OCI-LY1 (cell line): ENCODE data around the gene ZNF362.

Experiments used
- H2AFZ ChIP-seq: fragments of 200-600 bp; sonication (generic), shearing (Covaris generic); 2 replicates; pipeline ENCODE4 v1.6.0; 2014; ENCODE audit warnings: antibody characterized with exemption, mild to moderate bottlenecking, low read length
- H3F3A ChIP-seq: fragments of 200-600 bp; sonication (generic), shearing (Covaris generic); 2 replicates; pipeline ENCODE4 v1.6.0; 2014; ENCODE audit warnings: mild to moderate bottlenecking, antibody characterized with exemption, low read length, moderate library complexity; ENCODE audit not compliant: insufficient read depth
- H3K27ac ChIP-seq: fragments of 200-600 bp; sonication (generic); 2 replicates; pipeline ENCODE4 v1.5.1; 2014; ENCODE audit warnings: low read length, mixed run types, mild to moderate bottlenecking, low read depth; ENCODE audit not compliant: poor library complexity, severe bottlenecking
- H3K27me3 ChIP-seq: fragments of 200-600 bp; sonication (generic); 2 replicates; pipeline ENCODE4 v1.6.0; 2014; ENCODE audit warnings: antibody characterized with exemption, mild to moderate bottlenecking, low read length, moderate library complexity; ENCODE audit not compliant: insufficient read depth
- H3K36me3 ChIP-seq: fragments of 200-600 bp; sonication (generic); 2 replicates; pipeline ENCODE4 v1.6.1; 2014; ENCODE audit warnings: mild to moderate bottlenecking, antibody characterized with exemption, low read length, moderate library complexity, mixed read lengths; ENCODE audit not compliant: insufficient read depth
- H3K4me1 ChIP-seq: fragments of 200-600 bp; sonication (generic); 2 replicates; pipeline ENCODE4 v1.5.1; 2014; ENCODE audit warnings: mild to moderate bottlenecking, low read length, moderate library complexity; ENCODE audit not compliant: insufficient read depth, severe bottlenecking
- H3K4me2 ChIP-seq: fragments of 200-600 bp; sonication (generic), shearing (Covaris generic); 2 replicates; pipeline ENCODE4 v1.6.1; 2014; ENCODE audit warnings: low read length
- H3K4me3 ChIP-seq: fragments of 200-600 bp; sonication (generic); 2 replicates; pipeline ENCODE4 v1.5.1; 2014; ENCODE audit warnings: low read length, low read depth, mild to moderate bottlenecking, mixed read lengths; ENCODE audit not compliant: poor library complexity, severe bottlenecking
- H3K79me2 ChIP-seq: fragments of 200-600 bp; shearing (Covaris generic); 2 replicates; pipeline ENCODE4 v1.6.1; 2016; ENCODE audit warnings: mixed run types, low read length, mixed read lengths; ENCODE audit not compliant: insufficient read depth
- H3K9ac ChIP-seq: fragments of 200-600 bp; sonication (generic), shearing (Covaris generic); 2 replicates; pipeline ENCODE4 v1.6.1; 2014; ENCODE audit warnings: mild to moderate bottlenecking, low read length, mixed read lengths
- H3K9me2 ChIP-seq: fragments of 200-600 bp; sonication (generic), shearing (Covaris generic); 2 replicates; pipeline ENCODE4 v1.6.1; 2014; ENCODE audit warnings: low read depth, mild to moderate bottlenecking, low read length, mixed read lengths
- H3K9me3 ChIP-seq: fragments of 200-600 bp; shearing (Covaris generic); 2 replicates; pipeline ENCODE4 v1.6.1; 2014; ENCODE audit warnings: low read length, mixed read lengths
- H4K20me1 ChIP-seq: fragments of 200-600 bp; sonication (generic), shearing (Covaris generic); 2 replicates; pipeline ENCODE4 v1.6.0; 2016; ENCODE audit warnings: mild to moderate bottlenecking, low read length; ENCODE audit not compliant: insufficient read depth
- EZH2 ChIP-seq: fragments of 200-600 bp; sonication (generic), shearing (Covaris generic); IDR thresholded peaks from 2 replicates; pipeline ENCODE4 v1.8.0; 2017; ENCODE audit warnings: borderline replicate concordance, mixed run types, mild to moderate bottlenecking, antibody characterized with exemption, low read length, moderate library complexity, mixed read lengths
- TF ChIP-seq, protein P1 (sequence below): fragments of 200-600 bp; sonication (generic), shearing (Covaris generic); IDR thresholded peaks from 2 replicates; pipeline ENCODE4 v1.5.1; 2017; ENCODE audit warnings: mild to moderate bottlenecking, antibody characterized with exemption, low read length, moderate library complexity, mixed read lengths

Gene ZNF362

DNA sequence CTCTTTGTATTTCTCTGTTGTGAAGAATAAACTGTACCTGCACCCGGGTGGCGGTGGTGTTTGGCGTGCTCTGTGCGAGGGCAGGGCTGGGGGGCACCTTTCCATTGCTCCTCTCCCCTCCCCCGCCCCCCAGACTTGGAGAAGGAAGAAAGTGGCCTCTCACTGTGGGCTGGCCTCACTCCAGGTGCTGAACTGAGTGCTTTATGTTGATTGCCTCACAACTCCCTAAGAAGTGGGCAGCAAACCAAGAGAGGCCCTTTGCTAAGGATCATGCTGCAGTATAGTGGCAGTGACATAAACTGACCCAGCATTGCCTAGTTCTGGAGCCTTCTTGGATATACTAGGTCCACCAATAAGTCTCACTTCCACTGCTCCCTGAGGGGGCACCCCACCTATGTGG lies 44.4 kb downstream of the ZNF362 start:
- Histone ChIP-seq H2AFZ (no peak overlapping the region), H4K20me1 (no peaks in the 10 kb centered on the region), H3K27me3 (no peaks in the 10 kb centered on the region), H3K36me3 (no peaks in the 10 kb centered on the region), H3K4me1 (no peaks in the 10 kb centered on the region), H3K27ac (no peak overlapping the region), H3K9me2 (no peaks in the 10 kb centered on the region), H3K4me2 (no peak overlapping the region), H3F3A (no peaks in the 10 kb centered on the region), H3K9me3 (no peaks in the 10 kb centered on the region), H3K9ac (no peak overlapping the region), H3K4me3 (no peak overlapping the region), H3K79me2 (no peaks in the 10 kb centered on the region)
- TF ChIP-seq EZH2: no peak

DNA sequence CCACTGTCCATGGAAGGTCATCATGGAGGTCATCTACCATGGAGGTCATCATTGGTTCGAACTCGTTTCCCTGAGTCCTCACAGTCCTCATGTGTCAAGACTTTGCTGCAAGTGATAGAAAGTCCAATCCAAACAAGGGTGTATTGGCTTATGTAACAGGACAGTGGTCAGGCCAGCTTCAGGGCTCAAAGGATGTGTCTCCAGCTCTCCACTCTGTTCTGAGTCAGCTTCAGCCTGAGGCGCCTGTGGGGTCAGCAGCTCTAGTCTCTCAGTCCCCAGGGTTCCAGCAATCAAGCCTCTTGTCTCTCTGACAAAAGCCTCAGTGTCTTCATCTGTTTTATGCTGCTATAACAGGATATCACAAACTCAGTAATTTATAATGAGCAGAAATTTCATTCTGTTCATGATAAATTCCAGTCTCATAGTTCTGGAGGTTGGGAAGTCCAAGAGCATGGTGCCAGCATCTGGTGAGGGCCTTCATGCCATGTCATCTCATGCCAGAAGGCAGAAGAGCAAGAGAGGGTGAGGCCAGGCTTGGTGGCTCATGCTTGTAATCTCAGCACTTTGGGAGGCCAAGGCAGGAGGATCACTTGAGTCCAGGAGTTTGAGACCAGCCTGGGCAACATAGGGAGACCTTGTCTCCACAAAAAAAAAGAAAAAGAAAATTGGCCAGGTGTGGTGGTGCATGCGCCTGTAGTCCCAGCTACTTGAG lies 45.1 kb downstream of the ZNF362 start:
- H2AFZ ChIP-seq: no peak overlapping the region
- no peaks in the 10 kb centered on the region for H3K9me2 ChIP-seq
- H3K4me2 ChIP-seq: no peak overlapping the region
- H3K79me2 ChIP-seq: no peaks in the 10 kb centered on the region
- H3K9me3 ChIP-seq: no peaks in the 10 kb centered on the region
- H3K27ac ChIP-seq: no peak overlapping the region
- no peaks in the 10 kb centered on the region for H3F3A ChIP-seq
- no peak overlapping the region for H3K4me3 ChIP-seq
- no peaks in the 10 kb centered on the region for H4K20me1 ChIP-seq
- TF ChIP-seq EZH2: no peak
- TF ChIP-seq, protein P1, sequence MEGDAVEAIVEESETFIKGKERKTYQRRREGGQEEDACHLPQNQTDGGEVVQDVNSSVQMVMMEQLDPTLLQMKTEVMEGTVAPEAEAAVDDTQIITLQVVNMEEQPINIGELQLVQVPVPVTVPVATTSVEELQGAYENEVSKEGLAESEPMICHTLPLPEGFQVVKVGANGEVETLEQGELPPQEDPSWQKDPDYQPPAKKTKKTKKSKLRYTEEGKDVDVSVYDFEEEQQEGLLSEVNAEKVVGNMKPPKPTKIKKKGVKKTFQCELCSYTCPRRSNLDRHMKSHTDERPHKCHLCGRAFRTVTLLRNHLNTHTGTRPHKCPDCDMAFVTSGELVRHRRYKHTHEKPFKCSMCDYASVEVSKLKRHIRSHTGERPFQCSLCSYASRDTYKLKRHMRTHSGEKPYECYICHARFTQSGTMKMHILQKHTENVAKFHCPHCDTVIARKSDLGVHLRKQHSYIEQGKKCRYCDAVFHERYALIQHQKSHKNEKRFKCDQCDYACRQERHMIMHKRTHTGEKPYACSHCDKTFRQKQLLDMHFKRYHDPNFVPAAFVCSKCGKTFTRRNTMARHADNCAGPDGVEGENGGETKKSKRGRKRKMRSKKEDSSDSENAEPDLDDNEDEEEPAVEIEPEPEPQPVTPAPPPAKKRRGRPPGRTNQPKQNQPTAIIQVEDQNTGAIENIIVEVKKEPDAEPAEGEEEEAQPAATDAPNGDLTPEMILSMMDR: no peak
- H3K36me3 ChIP-seq: no peaks in the 10 kb centered on the region
- H3K27me3 ChIP-seq: no peaks in the 10 kb centered on the region
- H3K9ac ChIP-seq: no peak overlapping the region
- no peaks in the 10 kb centered on the region for H3K4me1 ChIP-seq

DNA sequence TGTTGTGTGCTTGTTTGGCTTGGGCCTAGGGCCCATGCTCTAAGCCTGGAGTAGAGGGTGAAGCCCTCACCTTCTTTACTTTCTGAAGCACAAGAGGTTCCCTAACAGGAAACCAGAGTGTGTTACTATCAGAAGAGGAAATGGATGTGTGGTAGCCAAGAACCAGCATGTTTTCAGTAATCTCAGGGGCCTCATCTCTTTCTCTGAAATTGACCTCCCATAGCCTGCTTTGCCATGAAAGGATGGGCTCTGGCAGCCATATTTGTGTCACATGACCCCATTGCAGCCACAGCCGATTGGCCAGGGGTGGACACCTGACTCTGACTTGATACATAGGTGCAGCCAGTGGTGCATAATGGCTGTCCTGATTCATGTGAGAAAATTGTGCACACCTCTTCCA lies 46.0 kb downstream of the ZNF362 start:
- no peak overlapping the region for H3K9ac ChIP-seq
- H3K27ac ChIP-seq: no peak overlapping the region
- H3K4me3 ChIP-seq: no peak overlapping the region
- H3K36me3 ChIP-seq: no peaks in the 10 kb centered on the region
- no peaks in the 10 kb centered on the region for H3K9me2 ChIP-seq
- H3K4me1 ChIP-seq: no peaks in the 10 kb centered on the region
- no peaks in the 10 kb centered on the region for H3F3A ChIP-seq
- H3K79me2 ChIP-seq: no peaks in the 10 kb centered on the region
- no peaks in the 10 kb centered on the region for H4K20me1 ChIP-seq
- H3K4me2 ChIP-seq: no peak overlapping the region
- no peak overlapping the region for H2AFZ ChIP-seq
- H3K9me3 ChIP-seq: no peaks in the 10 kb centered on the region
- H3K27me3 ChIP-seq: no peaks in the 10 kb centered on the region
- TF ChIP-seq EZH2: no peak
- TF ChIP-seq, protein P1: no peak

DNA sequence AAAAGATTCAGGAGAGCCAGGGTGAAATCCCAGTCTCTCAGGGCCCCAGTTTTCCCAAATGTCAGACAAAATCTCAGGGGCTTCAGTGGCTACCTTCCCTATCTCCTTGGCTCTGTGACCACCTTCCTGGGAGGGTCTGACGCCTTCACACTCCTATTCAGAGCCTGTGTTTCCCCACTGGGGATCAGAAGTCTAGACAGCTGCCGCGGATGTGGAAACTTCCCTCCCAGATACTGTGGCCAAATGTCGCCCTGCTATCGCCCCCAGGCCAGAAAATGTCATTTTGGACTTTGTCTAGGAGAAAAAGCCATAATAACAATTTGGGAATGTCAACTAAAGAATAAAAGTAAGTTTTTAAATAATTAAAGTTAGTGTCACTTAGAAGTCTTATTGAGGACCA lies 48.7 kb downstream of the ZNF362 start:
- Histone ChIP-seq H3F3A (no peaks in the 10 kb centered on the region), H4K20me1 (no peaks in the 10 kb centered on the region), H3K4me1 (no peaks in the 10 kb centered on the region), H3K36me3 (no peaks in the 10 kb centered on the region), H3K9ac (no peak overlapping the region), H2AFZ (no peak overlapping the region), H3K9me2 (no peaks in the 10 kb centered on the region), H3K79me2 (no peaks in the 10 kb centered on the region), H3K4me2 (no peak overlapping the region), H3K9me3 (no peaks in the 10 kb centered on the region), H3K27me3 (no peaks in the 10 kb centered on the region), H3K4me3 (no peak overlapping the region), H3K27ac (no peak overlapping the region)
- TF ChIP-seq, protein P1: no peak
- TF ChIP-seq EZH2: no peak
